ENCODE results near the gene FKBP8. TPM values are rescaled to one million over a fixed set of nuclear protein-coding genes. Genes with fewer than 3 reads are reported as not detected.

Gene FKBP8
- total RNA-seq, 1 donor from 2014 or later: 149 TPM

GRCh38 chr19:18503337-18503970, 39.9 kb downstream of the FKBP8 start:
- DNase-seq (ENCODE audit: low spot score): no peak

GRCh38 chr19:18502638-18503294, 40.6 kb downstream of the FKBP8 start:
- DNase-seq (ENCODE audit: low spot score): no peak

GRCh38 chr19:18502246-18502637, 41.1 kb downstream of the FKBP8 start:
- DNase-seq (ENCODE audit: low spot score): no peak

- no peak for DNase-seq (ENCODE audit: low spot score)
These were observed 41.5 kb downstream of the FKBP8 start for GRCh38 chr19:18501832-18502231.

GRCh38 chr19:18501351-18501750, 42.0 kb downstream of the FKBP8 start:
- no peak for DNase-seq (ENCODE audit: low spot score)

- DNase-seq (ENCODE audit: low spot score): no peak
These were observed 42.6 kb downstream of the FKBP8 start for GRCh38 chr19:18500799-18501198.

GRCh38 chr19:18500376-18500775, 43.0 kb downstream of the FKBP8 start:
- DNase-seq (ENCODE audit: low spot score): no peak

- no peak for DNase-seq (ENCODE audit: low spot score)
These were observed 44.2 kb downstream of the FKBP8 start for GRCh38 chr19:18499055-18499775.

- DNase-seq (ENCODE audit: low spot score): no peak
These were observed 46.5 kb downstream of the FKBP8 start for GRCh38 chr19:18496980-18497256.

GRCh38 chr19:18496167-18496979, 47.0 kb downstream of the FKBP8 start:
- DNase-seq (ENCODE audit: low spot score): no peak

- DNase-seq (ENCODE audit: low spot score): no peak
These were observed 48.0 kb downstream of the FKBP8 start for GRCh38 chr19:18495204-18495911.

- DNase-seq (ENCODE audit: low spot score): no peak
These were observed 49.1 kb downstream of the FKBP8 start for GRCh38 chr19:18494267-18494607.

GRCh38 chr19:18493440-18494266, 49.7 kb downstream of the FKBP8 start:
- DNase-seq (ENCODE audit: low spot score): no peak

- DNase-seq (ENCODE audit: low spot score): no peak
These were observed 51.1 kb downstream of the FKBP8 start for GRCh38 chr19:18491995-18492953.

- DNase-seq (ENCODE audit: low spot score): no peak
These were observed 52.6 kb downstream of the FKBP8 start for GRCh38 chr19:18490728-18491127.

GRCh38 chr19:18489627-18490184, 53.7 kb downstream of the FKBP8 start:
- no peak for DNase-seq (ENCODE audit: low spot score)

- DNase-seq (ENCODE audit: low spot score): no peak
These were observed 54.3 kb downstream of the FKBP8 start for GRCh38 chr19:18488838-18489626.

- no peak for DNase-seq (ENCODE audit: low spot score)
These were observed 55.0 kb downstream of the FKBP8 start for GRCh38 chr19:18488403-18488723.

Measured in umbilical cord (tissue), 2 donors.